Effector memory CD8-positive, alpha-beta T cell (primary cell): ENCODE results near the gene HIPK2.
A peak's percentile ranks its signal among the peaks of the same experiment; 100 is the strongest.

ENCODE experiments used
- ATAC-seq: fragments of 150-1000 bp; cut with Tn5 transposase; replicated peaks from 2 replicates; pipeline ENCODE4 v1.10.0; 2021; ENCODE audit warnings: mild to moderate bottlenecking, moderate library complexity
- DNase-seq, 3 experiments: peaks; one replicate each; pipeline ENCODE4 v3.0.0; 2021
- H3K27ac Mint-ChIP-seq, 2 donors: one replicate each; pipeline ENCODE4 v1.8.0; 2022; ENCODE audit warnings: mild to moderate bottlenecking in 2 of 2, mixed read lengths in 2 of 2, moderate library complexity in 2 of 2
- H3K27me3 Mint-ChIP-seq, 2 donors: one replicate each; pipeline ENCODE4 v1.8.0; 2022; ENCODE audit warnings: mixed read lengths in 2 of 2
- H3K36me3 Mint-ChIP-seq: one replicate; pipeline ENCODE4 v1.8.0; 2022; ENCODE audit warnings: mild to moderate bottlenecking, moderate library complexity, mixed read lengths; ENCODE audit not compliant: insufficient read depth
- H3K4me1 Mint-ChIP-seq, 2 donors: one replicate each; pipeline ENCODE4 v1.8.0; 2022; ENCODE audit warnings: low read depth in 2 of 2, mixed read lengths in 2 of 2
- H3K4me3 Mint-ChIP-seq, 2 donors: one replicate each; pipeline ENCODE4 v1.8.0; 2022; ENCODE audit warnings: mild to moderate bottlenecking in 2 of 2, mixed read lengths in 2 of 2, moderate library complexity in 2 of 2
- H3K9me3 Mint-ChIP-seq, 2 donors: one replicate each; pipeline ENCODE4 v1.8.0; 2022; ENCODE audit warnings: mixed read lengths in 2 of 2

HIPK2 gene

DNA sequence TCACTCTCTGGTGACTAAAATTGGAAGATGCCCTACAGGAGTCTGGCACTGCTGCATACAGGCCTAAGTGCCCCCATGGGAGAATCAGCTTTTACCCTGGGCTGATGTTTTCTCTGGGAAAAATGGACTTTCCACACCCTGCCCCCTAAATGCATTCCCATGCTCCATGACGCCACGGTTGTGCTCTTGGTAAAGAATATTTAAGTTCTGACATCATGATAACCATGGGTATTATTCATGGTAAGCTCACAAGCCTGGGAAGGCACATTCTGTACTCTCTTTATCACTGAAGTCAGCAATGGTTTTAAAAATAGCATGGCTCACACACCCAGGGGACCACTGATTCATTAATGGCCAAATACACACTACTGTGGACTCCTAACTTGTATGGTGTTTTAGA is 43.4 kb downstream of the HIPK2 start:
- Mint-ChIP-seq H3K27ac (no peak overlapping the region), H3K27me3 (no peaks in the 10 kb centered on the region), H3K4me1 (peaks cover 21 to 34% of the 10 kb centered on the region in 2 donors), H3K9me3 (no peaks in the 10 kb centered on the region), H3K36me3 (no peaks in the 10 kb centered on the region), H3K4me3 (no peak overlapping the region)
- ATAC-seq (no peak), DNase-seq (no peak)

DNA sequence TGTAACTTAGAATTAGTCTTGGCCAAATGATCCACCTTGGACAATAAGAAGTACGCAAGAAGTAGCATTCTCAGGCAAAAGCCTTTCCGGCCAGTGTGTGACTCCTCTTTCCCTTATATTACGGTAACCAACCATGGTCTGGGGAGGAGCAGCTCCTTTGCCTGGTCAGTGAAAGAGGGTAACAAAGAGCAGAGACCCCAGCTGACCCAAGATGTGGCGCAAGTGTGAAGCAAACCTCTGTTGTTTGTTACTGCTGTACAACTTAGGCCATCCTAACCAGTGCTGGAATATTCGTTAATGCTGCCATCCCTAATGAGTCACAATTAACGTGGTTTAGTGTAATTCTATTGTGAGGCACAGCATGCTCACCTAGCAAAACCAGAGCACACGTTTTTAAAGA is 44.0 kb downstream of the HIPK2 start:
- no peak for DNase-seq
- H3K27me3 Mint-ChIP-seq = no peaks in the 10 kb centered on the region
- no peaks in the 10 kb centered on the region for H3K9me3 Mint-ChIP-seq
- no peaks in the 10 kb centered on the region for H3K36me3 Mint-ChIP-seq
- no peak for ATAC-seq
- no peak overlapping the region for H3K4me3 Mint-ChIP-seq
- no peak overlapping the region for H3K27ac Mint-ChIP-seq
- peaks cover 20 to 35% of the 10 kb centered on the region in 2 donors for H3K4me1 Mint-ChIP-seq

DNA sequence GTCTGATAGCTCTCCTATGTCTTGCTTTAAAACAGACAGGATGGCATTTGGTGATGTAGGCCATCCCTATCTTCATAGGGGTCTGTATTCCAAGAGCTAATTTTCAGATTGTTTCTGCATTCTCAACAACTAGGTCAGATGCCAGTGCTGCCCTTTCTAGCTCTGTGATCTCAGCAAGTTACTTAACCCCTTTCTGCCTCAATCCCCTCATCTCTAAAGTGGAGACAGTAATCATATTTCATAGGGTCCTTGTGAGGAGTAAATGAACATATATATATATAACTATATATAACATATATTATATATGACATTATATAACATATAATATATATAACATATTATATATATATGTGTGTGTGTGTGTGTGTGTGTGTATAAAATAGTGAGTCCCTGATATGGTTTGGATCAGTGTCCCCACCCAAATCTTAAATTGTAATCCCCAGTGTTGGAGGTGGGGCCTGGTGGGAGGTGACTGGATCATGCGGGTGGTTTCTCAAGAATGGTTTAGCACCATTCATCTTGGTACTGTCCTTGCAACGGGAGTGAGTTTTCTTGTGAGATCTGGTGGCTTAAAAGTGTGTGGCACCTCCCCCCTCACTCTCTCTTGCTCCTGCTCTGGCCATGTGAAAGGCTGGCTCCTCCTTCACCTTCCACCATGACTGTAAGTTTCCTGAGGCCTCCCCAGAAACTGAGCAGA is 45.2 kb downstream of the HIPK2 start:
- Mint-ChIP-seq H3K4me3 (no peak overlapping the region), H3K36me3 (no peaks in the 10 kb centered on the region), H3K4me1 (peaks cover 9 to 27% of the 10 kb centered on the region in 2 donors), H3K9me3 (no peaks in the 10 kb centered on the region), H3K27me3 (no peaks in the 10 kb centered on the region), H3K27ac (peak overlapping the region in 1 of 2 donors; percentile 32)
- DNase-seq = no peak
- no peak for ATAC-seq

DNA sequence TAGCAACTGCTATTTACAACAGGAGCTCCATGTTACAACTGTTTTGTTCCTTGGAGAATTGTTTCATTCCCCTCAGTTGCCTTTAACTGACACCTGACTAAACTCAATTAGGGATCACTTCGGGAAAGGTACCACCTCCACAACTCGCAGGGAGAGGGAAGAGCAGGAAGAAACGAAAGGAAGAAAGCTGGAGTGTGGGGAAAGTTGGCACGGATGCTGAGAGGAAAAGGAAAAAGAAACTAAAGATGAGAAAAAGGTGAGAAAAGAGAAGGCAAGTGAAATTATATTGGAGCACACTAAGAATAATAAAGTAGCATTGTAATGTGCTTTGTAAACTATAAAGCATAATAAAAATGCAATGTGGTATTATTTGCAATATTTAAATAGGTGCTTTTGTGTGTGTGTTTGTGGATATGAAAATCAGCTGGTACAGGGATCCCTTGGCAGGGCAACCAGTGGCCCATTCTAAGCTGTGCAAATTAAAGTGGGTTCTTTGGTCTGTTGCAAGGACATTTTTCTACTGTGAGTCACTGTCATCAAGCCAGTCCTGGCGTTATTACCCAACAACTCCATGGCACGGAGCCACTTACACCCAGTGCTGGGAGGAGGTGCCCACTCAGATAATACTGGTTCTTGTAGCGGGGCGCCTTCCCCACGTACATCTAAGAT is 45.9 kb downstream of the HIPK2 start:
- H3K36me3 Mint-ChIP-seq = no peaks in the 10 kb centered on the region
- no peak for DNase-seq
- peaks cover 6 to 21% of the 10 kb centered on the region in 2 donors for H3K4me1 Mint-ChIP-seq
- no peaks in the 10 kb centered on the region for H3K27me3 Mint-ChIP-seq
- ATAC-seq = peak; percentile 24
- no peak overlapping the region for H3K4me3 Mint-ChIP-seq
- H3K27ac Mint-ChIP-seq = peak overlapping the region; percentile 6 to 42
- H3K9me3 Mint-ChIP-seq = no peaks in the 10 kb centered on the region

DNA sequence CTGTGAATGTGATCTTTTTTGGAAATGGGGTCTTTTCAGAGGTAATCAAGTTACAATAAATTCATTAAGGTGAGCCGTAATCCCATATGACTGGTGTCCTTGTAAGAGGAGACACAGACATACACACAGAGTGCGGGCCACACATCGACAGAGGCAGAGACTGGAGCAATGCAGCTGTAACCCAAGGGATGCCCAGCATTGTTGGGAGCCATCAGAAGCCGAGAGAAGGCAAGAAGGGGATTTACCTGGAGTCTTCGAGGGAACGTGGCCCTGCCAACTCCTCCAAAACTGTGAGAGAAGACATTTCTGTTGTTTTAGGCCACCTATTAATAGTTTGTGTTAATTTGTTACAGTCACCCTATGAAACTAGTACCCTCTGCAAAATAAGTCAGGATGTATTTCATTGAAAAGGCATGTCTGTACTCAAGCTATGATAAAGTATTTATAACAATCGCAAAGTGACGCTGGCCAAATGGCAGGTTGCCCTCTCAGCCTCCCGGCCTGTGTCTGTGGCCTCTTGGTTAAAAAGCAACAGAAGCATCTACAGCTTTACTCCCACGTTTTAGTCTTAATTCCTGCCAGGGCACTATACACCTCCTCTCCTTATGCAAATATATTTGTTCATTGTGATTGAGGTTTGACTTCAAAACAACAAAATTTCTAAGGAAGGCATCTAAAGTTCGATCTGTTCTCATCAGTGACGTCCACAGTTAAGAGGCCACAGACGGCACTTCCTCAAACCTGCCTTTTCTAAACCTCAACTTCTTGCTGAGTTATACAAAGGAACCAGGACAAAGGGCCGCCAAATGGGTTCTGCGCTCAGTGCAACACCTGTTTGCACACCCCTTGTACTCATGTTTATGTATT is 46.8 kb downstream of the HIPK2 start:
- no peaks in the 10 kb centered on the region for H3K36me3 Mint-ChIP-seq
- peak overlapping the region in 1 of 2 donors; percentile 6 for H3K27ac Mint-ChIP-seq
- no peaks in the 10 kb centered on the region for H3K9me3 Mint-ChIP-seq
- no peak overlapping the region for H3K4me3 Mint-ChIP-seq
- no peaks in the 10 kb centered on the region for H3K27me3 Mint-ChIP-seq
- ATAC-seq (peak; percentile 71), DNase-seq (no peak)
- peaks cover 16 to 19% of the 10 kb centered on the region in 2 donors for H3K4me1 Mint-ChIP-seq

DNA sequence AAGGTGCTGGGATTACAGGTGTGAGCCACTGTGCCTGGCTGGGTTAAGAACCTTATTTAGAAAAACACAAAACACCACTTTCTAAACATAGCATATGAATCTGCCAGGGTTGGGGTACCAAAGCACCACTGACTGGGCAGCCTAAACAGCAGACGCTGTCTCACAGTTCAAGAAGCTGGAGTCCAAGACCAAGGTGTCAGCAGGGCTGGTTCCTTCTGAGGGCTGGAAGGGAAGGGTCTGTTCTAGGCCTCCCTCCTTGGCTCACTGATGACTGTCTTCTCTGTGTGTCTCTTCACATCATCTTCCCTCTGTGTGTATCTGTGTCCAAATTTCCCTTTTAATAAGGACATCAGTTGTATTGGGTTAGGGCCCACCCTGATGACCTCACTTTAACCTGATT is 49.6 kb downstream of the HIPK2 start:
- Mint-ChIP-seq H3K27me3 (no peaks in the 10 kb centered on the region), H3K36me3 (no peaks in the 10 kb centered on the region), H3K9me3 (no peaks in the 10 kb centered on the region), H3K27ac (no peak overlapping the region), H3K4me1 (peaks cover 14 to 20% of the 10 kb centered on the region in 2 donors), H3K4me3 (no peak overlapping the region)
- ATAC-seq (no peak), DNase-seq (no peak)

DNA sequence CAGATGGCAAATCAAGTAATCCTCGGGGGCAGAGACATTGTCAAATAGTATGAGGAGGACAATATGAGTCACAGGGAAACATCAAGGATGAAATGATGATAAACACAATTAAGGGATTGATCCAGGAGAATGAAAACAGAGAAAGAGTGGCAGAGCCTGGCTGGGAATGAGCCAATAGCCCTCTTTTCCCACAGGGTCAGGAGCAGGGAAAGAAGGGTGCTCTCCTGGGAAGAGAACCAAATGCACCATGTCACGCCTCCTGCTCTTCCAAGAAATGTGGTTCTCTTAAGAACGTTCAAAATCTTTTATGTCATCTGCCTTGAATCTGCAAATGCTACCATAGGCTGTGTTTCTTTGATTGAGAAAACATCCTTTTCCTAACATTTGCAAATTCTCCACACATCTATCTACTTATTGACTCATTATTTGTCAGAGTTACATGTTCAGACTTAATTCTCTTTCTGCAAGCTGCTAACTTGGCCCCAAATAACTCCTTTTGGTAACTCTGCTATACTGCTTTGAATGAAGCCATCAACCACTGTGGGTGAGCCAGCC is 50.6 kb downstream of the HIPK2 start:
- H3K4me1 Mint-ChIP-seq = peaks cover 13 to 20% of the 10 kb centered on the region in 2 donors
- no peak overlapping the region for H3K27ac Mint-ChIP-seq
- peaks cover 2% of the 10 kb centered on the region for H3K36me3 Mint-ChIP-seq
- H3K27me3 Mint-ChIP-seq = no peaks in the 10 kb centered on the region
- no peaks in the 10 kb centered on the region for H3K9me3 Mint-ChIP-seq
- DNase-seq = no peak
- H3K4me3 Mint-ChIP-seq = no peak overlapping the region
- ATAC-seq = no peak

DNA sequence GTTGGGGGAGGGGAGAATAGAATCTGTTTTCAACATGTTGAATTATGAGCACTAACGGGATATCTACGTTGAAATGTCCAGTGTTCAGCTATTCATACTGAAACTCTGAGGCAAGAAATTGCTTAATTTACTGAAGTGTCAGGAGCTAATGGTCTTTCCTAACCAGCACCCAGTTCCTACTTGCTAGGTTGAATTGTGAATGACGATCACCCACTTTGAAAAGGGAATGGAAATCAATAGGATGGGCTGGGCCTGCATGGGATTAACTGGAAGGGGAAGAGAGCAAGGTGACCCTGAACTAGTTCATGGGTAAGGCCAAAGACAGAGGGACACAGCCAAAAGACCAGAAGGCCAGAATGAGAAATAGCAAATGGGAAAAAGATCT is 51.3 kb downstream of the HIPK2 start:
- no peak for DNase-seq
- Mint-ChIP-seq H3K27ac (no peak overlapping the region), H3K27me3 (no peaks in the 10 kb centered on the region), H3K9me3 (no peaks in the 10 kb centered on the region), H3K36me3 (peaks cover 2% of the 10 kb centered on the region), H3K4me1 (peaks cover 9 to 16% of the 10 kb centered on the region in 2 donors), H3K4me3 (no peak overlapping the region)
- ATAC-seq = no peak

DNA sequence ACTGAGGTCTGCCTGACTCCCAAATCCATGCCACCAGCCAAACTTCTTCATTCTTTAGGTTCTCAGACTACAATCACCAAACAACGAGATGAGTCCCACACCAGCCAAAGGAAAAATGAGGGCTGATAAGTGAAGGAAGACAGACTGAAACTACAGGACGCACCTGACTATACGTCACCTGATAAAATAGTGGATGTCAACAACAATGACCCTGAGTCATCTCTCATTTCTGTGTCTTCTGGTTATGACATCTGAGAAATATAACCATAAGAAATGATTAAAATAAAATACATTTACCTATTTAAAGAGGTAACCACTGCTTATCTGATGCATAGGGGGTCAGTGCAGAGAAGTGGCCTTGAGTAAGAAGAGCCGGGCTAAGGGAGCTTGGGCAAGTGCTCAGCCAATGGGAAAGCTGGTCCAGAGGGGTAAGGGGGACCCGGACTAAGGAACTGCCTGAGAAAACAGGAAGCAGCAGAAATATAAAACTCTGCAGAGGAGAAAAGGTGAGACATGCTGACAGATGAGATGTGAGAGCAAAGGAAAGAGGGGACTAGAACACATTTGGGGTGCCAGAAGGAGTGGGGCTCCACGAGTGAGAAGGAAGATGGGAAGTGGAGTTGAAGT is 51.8 kb downstream of the HIPK2 start:
- no peak for DNase-seq
- Mint-ChIP-seq H3K27me3 (no peaks in the 10 kb centered on the region), H3K9me3 (no peaks in the 10 kb centered on the region), H3K27ac (no peak overlapping the region), H3K36me3 (peaks cover 2% of the 10 kb centered on the region), H3K4me3 (no peak overlapping the region), H3K4me1 (peaks cover 9 to 16% of the 10 kb centered on the region in 2 donors)
- ATAC-seq = no peak

DNA sequence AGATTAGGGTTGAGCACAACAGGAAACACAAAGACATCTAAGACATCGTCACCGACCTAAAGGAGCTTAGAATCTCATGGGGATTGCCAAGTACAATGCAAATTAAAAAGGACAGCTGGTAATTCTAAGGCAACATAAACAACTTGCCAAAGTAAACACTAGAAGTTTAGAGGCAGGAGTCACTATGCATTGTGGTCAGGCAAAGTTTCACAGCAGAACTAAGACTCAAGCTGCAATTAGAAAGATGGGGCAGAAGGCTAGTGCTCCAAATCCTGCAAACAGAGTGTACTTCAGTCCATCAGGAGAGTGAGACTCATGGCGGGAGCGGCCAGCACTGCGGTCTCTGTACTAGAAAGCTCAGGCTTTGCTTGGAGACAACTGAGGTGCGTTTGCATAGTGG is 52.7 kb downstream of the HIPK2 start:
- Mint-ChIP-seq H3K36me3 (peaks cover 2% of the 10 kb centered on the region), H3K27me3 (no peaks in the 10 kb centered on the region), H3K4me1 (peaks cover 9 to 16% of the 10 kb centered on the region in 2 donors), H3K4me3 (no peak overlapping the region), H3K9me3 (no peaks in the 10 kb centered on the region), H3K27ac (no peak overlapping the region)
- no peak for DNase-seq
- no peak for ATAC-seq

DNA sequence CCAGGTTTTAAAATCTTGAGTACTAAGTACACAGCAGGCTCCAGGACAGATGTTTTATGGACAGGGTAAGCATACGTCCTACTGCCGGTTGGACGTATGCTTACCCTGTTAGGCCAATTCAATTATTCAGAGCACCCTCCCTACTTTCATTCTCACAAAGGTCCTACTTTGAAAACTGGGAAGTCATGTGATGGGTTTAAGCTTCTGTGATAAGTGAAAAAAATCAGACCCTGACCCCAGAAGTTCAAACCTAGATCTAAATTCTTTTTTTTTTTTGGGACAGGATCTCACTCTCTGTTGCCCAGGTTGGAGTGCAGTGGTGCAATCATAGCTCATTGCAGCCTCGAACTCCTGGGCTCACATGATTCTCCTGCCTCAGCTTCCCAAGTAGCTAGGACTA is 55.2 kb downstream of the HIPK2 start:
- no peak for ATAC-seq
- no peaks in the 10 kb centered on the region for H3K9me3 Mint-ChIP-seq
- H3K4me3 Mint-ChIP-seq = no peak overlapping the region
- H3K27ac Mint-ChIP-seq = no peak overlapping the region
- H3K4me1 Mint-ChIP-seq = peaks cover 8 to 16% of the 10 kb centered on the region in 2 donors
- H3K36me3 Mint-ChIP-seq = peaks cover 4% of the 10 kb centered on the region
- DNase-seq = no peak
- no peaks in the 10 kb centered on the region for H3K27me3 Mint-ChIP-seq

DNA sequence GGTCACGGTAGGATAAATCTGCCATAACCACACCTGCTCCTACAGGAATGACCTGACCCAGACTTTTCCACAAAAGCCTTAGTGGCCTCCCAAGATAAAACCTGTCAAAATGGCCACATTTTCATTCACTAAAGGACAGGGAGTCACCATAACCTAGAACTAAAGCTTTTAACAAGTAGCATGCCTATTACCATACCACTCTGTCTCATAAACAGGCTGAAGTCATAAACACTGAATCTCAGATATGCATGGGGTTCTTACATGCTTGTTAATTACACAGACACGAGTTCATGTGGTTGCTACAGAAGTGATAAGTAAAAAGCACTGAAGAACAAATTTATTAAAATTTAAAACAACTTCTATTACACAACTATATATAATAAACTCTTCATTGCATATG is 56.0 kb downstream of the HIPK2 start:
- Mint-ChIP-seq H3K36me3 (peaks cover 5% of the 10 kb centered on the region), H3K9me3 (no peaks in the 10 kb centered on the region), H3K4me3 (no peak overlapping the region), H3K4me1 (peaks cover 6 to 13% of the 10 kb centered on the region in 2 donors), H3K27me3 (no peaks in the 10 kb centered on the region), H3K27ac (no peak overlapping the region)
- DNase-seq (no peak), ATAC-seq (no peak)

DNA sequence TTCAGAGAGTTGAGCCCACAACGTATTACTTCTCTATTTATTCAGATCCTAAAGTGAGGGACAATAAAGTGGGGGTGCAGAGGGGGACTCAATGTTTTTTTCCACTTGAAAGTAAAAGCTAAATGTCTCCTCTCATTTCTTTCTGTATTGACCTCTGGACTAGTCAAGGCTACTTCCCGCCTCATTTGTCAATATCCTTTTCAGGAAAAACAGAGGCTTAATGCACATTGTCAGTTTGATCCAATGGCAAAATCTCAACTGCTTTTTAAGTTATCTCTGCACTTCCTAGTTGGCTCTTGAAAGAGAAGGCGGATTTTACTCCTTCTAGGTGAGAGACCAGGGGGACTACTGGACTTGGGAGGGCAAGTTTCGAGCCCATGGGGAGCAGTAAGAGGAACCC is 56.4 kb downstream of the HIPK2 start:
- H3K4me1 Mint-ChIP-seq = peaks cover 3 to 9% of the 10 kb centered on the region in 2 donors
- no peak overlapping the region for H3K27ac Mint-ChIP-seq

More for the DNA sequence above, 56.4 kb downstream of the HIPK2 start:
- Mint-ChIP-seq H3K4me3 (no peak overlapping the region), H3K27me3 (no peaks in the 10 kb centered on the region), H3K36me3 (peaks cover 8% of the 10 kb centered on the region), H3K9me3 (no peaks in the 10 kb centered on the region)
- DNase-seq = no peak
- ATAC-seq = no peak
